GM19099 (cell line): ENCODE data around the gene CALHM2.

Experiments
- POLR2A ChIP-seq: IDR thresholded peaks from 3 replicates; pipeline ENCODE4 v1.6.1; 2011; ENCODE audit warnings: low read depth; ENCODE audit not compliant: insufficient read length; ENCODE audit errors: extremely low read depth

Gene CALHM2

DNA sequence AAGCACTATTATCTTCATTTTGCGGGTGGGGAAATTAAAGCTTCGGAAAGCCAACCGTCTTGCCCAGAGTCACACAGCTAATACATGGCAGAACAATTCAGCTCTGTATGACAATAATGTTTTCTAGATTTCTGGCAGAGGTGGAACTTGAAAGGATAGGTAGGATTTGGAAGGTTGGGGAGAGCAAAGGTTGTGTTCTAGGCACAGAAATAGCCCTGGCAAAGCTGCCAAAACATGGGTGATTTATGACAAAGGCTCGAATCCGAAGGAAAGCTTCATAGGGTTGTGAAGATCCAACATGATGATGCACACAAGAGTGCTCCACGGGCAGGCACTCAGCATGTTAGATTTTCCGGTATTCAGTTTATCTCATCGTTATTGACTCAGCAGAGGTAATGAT lies 36.6 kb downstream of the CALHM2 start:
- TF ChIP-seq POLR2A, result no peak

DNA sequence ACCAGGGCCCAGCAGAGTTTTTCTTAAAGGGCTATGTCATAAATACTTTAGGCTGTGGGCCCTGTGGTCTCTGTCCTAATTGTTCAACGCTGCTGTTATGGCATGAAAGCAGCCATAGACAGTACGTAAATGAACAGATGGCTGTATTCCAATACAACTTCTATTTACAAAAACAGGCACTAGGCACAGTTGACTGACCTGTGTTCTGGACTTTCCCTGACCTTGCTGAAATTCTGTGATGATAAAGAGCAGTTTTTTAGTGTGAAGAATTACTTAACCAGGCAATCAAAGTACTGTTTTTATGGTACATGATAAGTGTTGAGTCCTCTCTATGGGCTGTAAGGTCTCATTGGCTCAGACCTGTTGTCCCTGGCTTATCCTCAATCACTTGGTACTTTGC lies 38.6 kb downstream of the CALHM2 start:
- TF ChIP-seq POLR2A, result no peak

DNA sequence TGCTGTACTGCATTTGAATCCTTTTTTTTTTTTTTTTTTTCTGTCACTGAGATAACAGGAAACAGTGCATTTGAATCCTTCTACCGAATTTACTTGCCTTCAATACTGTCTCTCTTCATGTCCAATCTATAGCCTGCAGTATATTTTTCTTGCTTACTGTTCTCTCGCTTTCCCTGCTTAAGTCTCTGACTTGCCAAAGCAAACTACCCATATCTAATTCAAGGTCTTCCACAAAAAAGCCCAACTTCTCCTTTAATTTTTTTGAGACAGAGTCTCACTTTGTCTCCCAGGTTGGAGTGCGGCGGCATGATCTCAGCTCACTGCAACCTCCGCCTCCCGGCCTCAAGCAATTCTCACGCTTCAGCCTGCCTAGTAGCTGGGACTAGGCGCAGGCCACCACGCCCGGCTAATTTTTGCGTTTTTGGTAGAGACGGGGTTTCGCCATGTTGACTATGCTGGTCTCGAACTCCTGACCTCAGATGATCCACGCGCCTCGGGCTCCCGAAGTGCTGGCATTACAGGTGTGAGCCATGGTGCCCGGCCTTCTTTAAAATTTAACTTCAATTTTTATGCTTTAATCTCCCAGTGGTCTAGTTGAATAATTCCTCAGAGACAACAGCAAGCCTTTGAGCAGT lies 54.9 kb downstream of the CALHM2 start:
- TF ChIP-seq POLR2A, result no peak

DNA sequence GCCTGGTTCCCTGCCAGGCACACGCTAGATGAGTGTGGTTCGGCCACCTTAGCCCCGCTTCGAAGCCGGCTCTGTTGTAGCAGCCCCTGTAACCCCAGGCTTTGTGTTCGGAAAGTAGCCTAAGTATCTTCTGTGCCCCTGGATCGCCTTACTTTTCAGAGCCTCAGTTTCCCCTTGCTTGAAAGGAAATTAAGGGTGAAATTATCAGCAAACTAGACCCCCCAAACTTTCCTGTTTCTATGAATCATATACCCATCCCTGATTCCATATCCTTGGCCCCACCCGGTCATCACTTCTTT lies 55.4 kb downstream of the CALHM2 start:
- no peak for TF ChIP-seq POLR2A
